Forelimb muscle (tissue), 1 donor: ENCODE results near the gene BEND7. TPM values are rescaled to one million over a fixed set of nuclear protein-coding genes. Genes with fewer than 3 reads are reported as not detected.
"Not testable (repeated sequence)": the region's sequence is repeated elsewhere in the genome, so short reads cannot be mapped to it uniquely, and the experiment has no call there.

Experiments
- DNase-seq: peaks from one replicate; pipeline ENCODE4 v3.0.0-alpha.2; 2013; ENCODE audit warnings: low read depth
- polyA plus RNA-seq: library from polyadenylated mRNA; unstranded; fragments of 120-200 nt; gene quantifications from one replicate; pipeline ENCODE4 v1.2.1, GENCODE V29; 2013; ENCODE audit not compliant: insufficient read length

BEND7 gene
- polyA plus RNA-seq, 1 donor: 7.8 TPM

GRCh38 chr10:13483073-13483472 lies 45.7 kb downstream of the BEND7 start:
- no peak for DNase-seq

GRCh38 chr10:13481690-13482089 lies 47.1 kb downstream of the BEND7 start:
- no peak for DNase-seq

- DNase-seq: no peak
These were observed 53.7 kb downstream of the BEND7 start for GRCh38 chr10:13475124-13475523.

GRCh38 chr10:13473986-13474385 lies 54.8 kb downstream of the BEND7 start:
- DNase-seq: no peak

- no peak for DNase-seq
These were observed 56.5 kb downstream of the BEND7 start for GRCh38 chr10:13472359-13472758.

GRCh38 chr10:13470270-13470669 lies 58.5 kb downstream of the BEND7 start:
- DNase-seq: no peak

- DNase-seq: no peak
These were observed 66.3 kb downstream of the BEND7 start for GRCh38 chr10:13462551-13462950.

GRCh38 chr10:13458687-13459012 lies 70.2 kb downstream of the BEND7 start:
- DNase-seq: no peak

- no peak for DNase-seq
These were observed 70.7 kb downstream of the BEND7 start for GRCh38 chr10:13457958-13458686.

- no peak for DNase-seq
These were observed 74.9 kb downstream of the BEND7 start for GRCh38 chr10:13453896-13454295.

- DNase-seq: no peak
These were observed 78.7 kb downstream of the BEND7 start for GRCh38 chr10:13450069-13450468.

- no peak for DNase-seq
These were observed 79.5 kb downstream of the BEND7 start for GRCh38 chr10:13449296-13449695.

- no peak for DNase-seq
These were observed 80.6 kb downstream of the BEND7 start for GRCh38 chr10:13448216-13448615.

GRCh38 chr10:13445656-13446400 lies 83.0 kb downstream of the BEND7 start:
- DNase-seq: no peak

GRCh38 chr10:13441476-13441875 lies 87.3 kb downstream of the BEND7 start:
- DNase-seq: no peak

GRCh38 chr10:13440185-13441061 lies 88.4 kb downstream of the BEND7 start:
- no peak for DNase-seq

GRCh38 chr10:13439313-13440184 lies 89.3 kb downstream of the BEND7 start:
- no peak for DNase-seq

GRCh38 chr10:13437026-13437555 lies 91.7 kb downstream of the BEND7 start:
- DNase-seq: no peak

GRCh38 chr10:13427943-13428342 lies 100.9 kb downstream of the BEND7 start:
- DNase-seq: not testable (repeated sequence)

- DNase-seq: no peak
These were observed 103.4 kb downstream of the BEND7 start for GRCh38 chr10:13425397-13425796.

- no peak for DNase-seq
These were observed 106.0 kb downstream of the BEND7 start for GRCh38 chr10:13422800-13423199.
